ENCODE results near the gene EEIG1.

DNA sequence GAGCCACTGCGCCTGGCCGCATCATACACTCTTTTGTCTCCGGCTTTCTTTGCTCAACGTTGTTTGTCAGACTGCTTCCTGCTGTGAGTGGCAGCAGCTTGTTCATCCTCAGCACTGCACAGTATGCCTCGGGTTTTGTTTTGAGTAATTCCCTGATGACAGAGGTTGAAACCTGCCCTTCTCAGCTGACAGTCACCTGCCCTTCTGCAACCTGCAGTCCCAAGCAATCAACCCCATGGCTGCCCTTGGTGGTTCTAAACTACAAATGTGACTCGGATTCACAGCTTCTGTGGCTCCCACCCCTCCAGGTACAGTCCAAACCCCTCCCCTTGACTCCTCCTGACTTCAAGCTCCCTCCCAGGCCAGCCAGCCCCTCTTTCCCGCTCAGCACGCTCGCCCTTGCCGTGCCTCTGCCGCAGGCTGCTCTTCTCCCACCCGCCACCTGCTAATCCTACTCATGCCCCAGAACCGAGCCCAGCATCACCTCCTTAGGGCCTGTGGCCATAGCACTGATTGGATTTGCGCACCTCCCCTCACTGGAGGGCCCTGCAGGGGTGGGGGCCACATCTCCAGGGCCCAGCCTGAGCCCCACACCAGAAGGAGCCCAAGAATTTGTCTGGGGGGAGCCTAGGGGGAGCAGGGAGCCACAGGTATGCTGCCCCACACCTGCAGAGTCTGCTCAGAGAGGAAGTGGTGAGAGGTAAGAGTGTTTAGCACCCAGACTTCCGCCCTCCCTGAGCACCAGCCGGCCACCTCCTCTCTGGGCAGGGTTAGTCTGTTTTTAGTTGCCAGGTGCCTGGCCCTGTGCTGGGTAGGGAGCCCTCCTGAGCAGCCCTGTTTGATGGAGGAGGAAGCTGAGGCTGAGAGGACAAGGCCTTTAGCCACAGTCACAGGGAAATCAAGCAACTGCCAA, 10.1 kb downstream of the EEIG1 start:
- TF ChIP-seq CTCF (tag by site-specific recombination; IDR thresholded peaks at IDR 0.05) (no peak), KLF1 (tag by site-specific recombination; IDR thresholded peaks at IDR 0.05) (no peak), ZSCAN23 (tag by site-specific recombination; IDR thresholded peaks at IDR 0.05) (no peak), ZNF707 (tag by site-specific recombination; IDR thresholded peaks at IDR 0.05) (no peak), ZFP37 (tag by site-specific recombination; IDR thresholded peaks at IDR 0.05) (no peak), ZNF747 (tag by site-specific recombination; IDR thresholded peaks at IDR 0.05) (no peak), ZNF37A (tag by site-specific recombination; IDR thresholded peaks at IDR 0.05) (no peak), ZBTB49 (tag by site-specific recombination; IDR thresholded peaks at IDR 0.05; ENCODE audit: low read depth) (no peak), YY1 (tag by site-specific recombination; IDR thresholded peaks at IDR 0.05) (no peak), ZNF501 (tag by site-specific recombination; IDR thresholded peaks at IDR 0.05) (no peak), SP2 (tag by site-specific recombination; IDR thresholded peaks at IDR 0.05) (peak; percentile 27; the same call in 1 of the 2 replicates), BCL6B (tag by site-specific recombination; IDR thresholded peaks at IDR 0.05) (peak; percentile 32; the same call in 1 of the 2 replicates)
- TF ChIP-seq, protein P1, sequence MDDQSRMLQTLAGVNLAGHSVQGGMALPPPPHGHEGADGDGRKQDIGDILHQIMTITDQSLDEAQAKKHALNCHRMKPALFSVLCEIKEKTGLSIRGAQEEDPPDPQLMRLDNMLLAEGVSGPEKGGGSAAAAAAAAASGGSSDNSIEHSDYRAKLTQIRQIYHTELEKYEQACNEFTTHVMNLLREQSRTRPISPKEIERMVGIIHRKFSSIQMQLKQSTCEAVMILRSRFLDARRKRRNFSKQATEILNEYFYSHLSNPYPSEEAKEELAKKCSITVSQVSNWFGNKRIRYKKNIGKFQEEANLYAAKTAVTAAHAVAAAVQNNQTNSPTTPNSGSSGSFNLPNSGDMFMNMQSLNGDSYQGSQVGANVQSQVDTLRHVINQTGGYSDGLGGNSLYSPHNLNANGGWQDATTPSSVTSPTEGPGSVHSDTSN (CRISPR knock-in tag; IDR thresholded peaks at IDR 0.05), result no peak

All from HEK293 (cell line).